ENCODE data around the gene LMO1.
A peak's percentile ranks its signal among the peaks of the same experiment; 100 is the strongest.

Gene LMO1

DNA sequence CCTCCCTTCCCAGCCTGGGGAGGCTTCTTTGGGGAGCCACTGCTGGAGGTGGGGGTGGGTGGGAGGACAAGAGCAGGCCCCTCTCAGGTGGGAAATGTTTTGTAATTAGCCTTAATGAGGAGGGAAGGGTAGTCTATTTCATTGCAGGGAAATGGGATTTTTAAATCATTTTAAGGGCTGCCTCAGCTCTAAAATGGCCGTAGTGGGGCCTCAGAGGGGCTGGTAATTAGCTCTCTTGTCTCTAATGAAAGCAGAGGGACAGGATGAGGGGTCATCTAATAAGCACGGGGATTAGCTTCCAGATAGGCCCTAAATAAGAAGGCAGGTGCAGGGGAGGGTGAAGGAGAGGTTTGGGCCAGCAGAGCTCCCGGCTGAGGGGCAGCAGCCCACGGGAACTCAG is 46.5 kb downstream of the LMO1 start:
- in situ Hi-C loops (cut with MboI; ENCODE audit: low sequenced_read_pairs, unreplicated experiment) = no loop called here
- DNase-seq (ENCODE audit: low spot score) = no peak
- TF ChIP-seq, protein P1, sequence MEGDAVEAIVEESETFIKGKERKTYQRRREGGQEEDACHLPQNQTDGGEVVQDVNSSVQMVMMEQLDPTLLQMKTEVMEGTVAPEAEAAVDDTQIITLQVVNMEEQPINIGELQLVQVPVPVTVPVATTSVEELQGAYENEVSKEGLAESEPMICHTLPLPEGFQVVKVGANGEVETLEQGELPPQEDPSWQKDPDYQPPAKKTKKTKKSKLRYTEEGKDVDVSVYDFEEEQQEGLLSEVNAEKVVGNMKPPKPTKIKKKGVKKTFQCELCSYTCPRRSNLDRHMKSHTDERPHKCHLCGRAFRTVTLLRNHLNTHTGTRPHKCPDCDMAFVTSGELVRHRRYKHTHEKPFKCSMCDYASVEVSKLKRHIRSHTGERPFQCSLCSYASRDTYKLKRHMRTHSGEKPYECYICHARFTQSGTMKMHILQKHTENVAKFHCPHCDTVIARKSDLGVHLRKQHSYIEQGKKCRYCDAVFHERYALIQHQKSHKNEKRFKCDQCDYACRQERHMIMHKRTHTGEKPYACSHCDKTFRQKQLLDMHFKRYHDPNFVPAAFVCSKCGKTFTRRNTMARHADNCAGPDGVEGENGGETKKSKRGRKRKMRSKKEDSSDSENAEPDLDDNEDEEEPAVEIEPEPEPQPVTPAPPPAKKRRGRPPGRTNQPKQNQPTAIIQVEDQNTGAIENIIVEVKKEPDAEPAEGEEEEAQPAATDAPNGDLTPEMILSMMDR (IDR thresholded peaks at IDR 0.05; ENCODE audit: borderline replicate concordance, control extremely low read depth, extremely low read depth, insufficient read depth, missing control alignments) = no peak

DNA sequence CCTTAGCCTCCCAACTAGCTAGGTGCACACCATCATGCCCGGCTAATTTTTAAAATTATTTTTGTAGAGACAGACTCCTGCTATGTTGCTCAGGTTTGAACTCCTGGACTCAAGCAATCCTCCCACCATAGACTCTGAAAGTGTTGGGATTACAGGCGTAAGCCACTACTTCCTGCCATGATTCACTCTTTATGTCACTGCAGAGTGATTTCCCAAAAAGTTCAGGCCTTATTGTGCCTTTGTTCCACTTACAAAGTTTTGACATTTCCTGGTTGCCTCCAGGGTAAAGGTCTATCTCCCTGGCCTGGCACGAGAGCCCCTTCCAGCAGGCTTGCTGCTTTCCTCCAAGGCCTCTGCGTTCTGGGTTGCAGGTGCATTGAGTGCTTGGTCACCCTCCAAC is 50.3 kb downstream of the LMO1 start:
- TF ChIP-seq, protein P1 (IDR thresholded peaks at IDR 0.05; ENCODE audit: borderline replicate concordance, control extremely low read depth, extremely low read depth, insufficient read depth, missing control alignments) = no peak
- in situ Hi-C loops (cut with MboI; ENCODE audit: low sequenced_read_pairs, unreplicated experiment) = no loop called here
- DNase-seq (ENCODE audit: low spot score) = no peak

DNA sequence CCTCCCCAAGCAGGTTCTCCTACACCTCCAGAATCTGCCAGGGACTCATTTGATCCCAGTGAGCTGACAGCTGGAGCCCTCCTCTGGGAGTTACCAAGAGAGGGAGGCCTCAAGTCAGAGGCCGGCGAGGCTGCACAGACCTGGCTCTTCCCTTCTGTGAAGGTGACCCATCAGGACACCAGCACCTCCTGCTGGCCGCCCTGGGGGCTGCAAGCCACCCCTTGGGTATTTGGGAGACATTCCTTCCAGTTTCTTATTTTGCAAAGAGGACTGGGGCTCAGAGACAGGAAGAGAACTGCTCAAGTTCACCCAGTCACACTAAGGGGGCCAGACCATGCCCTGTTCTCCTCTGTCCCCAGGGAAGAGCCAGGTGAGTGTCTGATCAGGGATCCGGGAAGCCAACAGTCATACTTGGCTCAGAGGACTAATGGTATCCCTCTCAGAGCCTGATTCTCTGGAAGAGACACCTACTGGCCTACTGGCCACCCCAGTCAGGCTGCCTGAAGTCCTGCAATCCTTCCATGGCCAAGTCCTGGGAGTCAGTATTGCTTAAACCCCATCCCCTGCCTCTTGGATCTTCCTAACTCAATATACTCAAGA is 54.4 kb downstream of the LMO1 start:
- DNase-seq (ENCODE audit: low spot score) = no peak
- TF ChIP-seq, protein P1 (IDR thresholded peaks at IDR 0.05; ENCODE audit: borderline replicate concordance, control extremely low read depth, extremely low read depth, insufficient read depth, missing control alignments) = peak; percentile 70
- in situ Hi-C loops (cut with MboI; ENCODE audit: low sequenced_read_pairs, unreplicated experiment) = no loop called here

DNA sequence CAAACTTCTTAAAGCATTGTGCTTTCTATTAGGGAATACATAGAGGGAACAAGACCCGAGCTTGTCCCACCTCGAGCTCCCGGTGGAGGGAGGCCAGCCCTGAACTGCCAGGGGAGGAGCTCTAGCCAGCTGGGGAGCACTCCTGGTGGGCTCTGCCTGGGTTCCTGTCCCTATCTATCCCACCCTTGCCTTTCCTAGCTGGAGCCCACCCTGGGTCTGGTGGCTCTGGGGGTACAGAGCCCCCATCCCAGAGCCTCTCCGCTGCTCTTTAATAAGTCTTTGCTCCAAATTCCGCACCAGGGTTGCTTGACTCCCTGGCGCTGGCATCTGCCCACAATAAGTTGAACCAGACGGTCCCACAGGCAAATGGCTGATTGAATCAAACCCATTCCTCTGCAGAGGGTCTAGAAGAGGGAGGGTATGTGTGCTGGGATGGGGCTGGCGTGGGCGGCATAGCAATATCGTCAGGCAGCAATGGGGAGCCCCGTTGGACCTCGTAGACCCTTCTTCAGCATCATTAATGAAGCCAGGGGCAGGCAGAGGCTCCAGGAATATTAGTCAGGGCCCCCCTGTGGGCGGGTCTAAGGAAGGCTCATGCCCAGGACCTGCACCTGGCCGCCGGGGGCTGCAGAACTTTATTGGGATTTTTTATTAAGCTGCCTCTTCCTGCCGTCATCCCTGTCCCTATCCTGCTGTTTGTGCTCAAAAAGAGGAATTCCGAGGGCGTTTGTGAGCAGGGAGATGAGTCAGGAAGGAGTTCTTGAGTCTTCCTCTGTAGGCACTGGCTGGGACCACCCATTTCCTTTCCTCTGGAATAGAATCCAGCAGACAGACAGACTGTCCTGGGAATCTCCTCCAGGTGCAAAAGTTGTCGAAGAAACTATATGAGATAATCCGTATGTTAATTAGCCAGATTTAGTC is 56.3 kb downstream of the LMO1 start:
- TF ChIP-seq, protein P1 (IDR thresholded peaks at IDR 0.05; ENCODE audit: borderline replicate concordance, control extremely low read depth, extremely low read depth, insufficient read depth, missing control alignments) = no peak
- DNase-seq (ENCODE audit: low spot score) = no peak
- in situ Hi-C loops (cut with MboI; ENCODE audit: low sequenced_read_pairs, unreplicated experiment) = no loop called here

DNA sequence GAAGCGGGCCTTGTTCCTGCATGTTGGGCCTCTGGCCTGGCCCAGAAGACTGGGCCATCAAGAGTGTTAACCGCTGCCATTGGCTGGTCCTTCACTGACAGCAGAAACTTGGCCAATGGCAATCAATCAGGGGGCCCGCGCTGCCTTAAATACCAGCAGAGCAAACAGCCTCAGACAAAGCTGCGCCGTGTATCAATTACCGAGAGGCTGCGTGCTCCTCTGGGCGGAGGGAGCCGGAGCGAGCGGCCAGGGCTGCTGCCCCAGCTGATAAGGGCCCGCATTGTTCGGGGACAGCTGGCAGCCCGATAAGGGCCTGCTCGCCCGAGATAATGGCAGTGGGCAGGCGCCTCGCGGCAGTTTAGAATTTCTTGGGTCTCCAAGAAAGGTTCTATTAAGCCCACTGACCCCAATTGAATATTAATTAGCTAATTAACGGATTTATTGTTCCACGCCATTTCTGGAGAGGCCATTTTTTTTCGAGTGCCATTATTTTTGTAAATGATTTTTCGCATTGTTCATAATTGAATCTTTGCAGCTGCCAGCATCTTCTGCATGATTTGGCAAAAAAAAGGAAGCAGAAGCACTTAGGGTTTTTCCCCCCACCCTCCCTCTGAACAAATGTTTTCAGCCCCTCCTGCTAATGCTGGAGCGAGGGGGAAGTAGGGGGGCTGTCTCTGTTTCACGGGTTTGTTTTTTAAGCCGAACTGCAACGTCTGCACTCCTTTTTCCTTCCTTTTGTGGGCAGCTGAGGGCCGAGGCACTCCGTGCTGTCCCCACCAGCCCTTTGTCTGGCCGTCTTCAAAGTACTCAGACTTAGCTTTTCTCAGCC is 57.2 kb downstream of the LMO1 start:
- in situ Hi-C loops (cut with MboI; ENCODE audit: low sequenced_read_pairs, unreplicated experiment) = no loop called here
- TF ChIP-seq, protein P1 (IDR thresholded peaks at IDR 0.05; ENCODE audit: borderline replicate concordance, control extremely low read depth, extremely low read depth, insufficient read depth, missing control alignments) = no peak
- no peak for DNase-seq (ENCODE audit: low spot score)

DNA sequence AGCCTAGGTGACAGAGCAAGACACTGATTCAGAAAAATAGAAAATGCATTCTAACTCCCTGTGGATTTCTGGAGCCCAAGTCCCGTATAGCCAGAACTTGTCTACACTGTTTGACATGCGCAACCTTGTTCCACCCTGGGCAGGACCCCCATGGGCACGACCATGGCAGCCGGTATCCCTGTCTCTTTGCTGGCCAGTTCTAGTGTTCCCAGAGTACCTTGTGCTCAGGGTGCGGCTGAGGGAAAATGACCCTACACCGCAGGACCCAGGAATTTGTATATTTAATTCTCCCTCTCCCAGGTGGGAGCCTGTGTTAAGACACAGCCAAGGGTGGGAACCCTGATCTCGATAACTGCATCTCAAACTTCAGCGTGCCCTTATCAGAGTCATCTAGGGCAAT is 58.1 kb downstream of the LMO1 start:
- in situ Hi-C loops (cut with MboI; ENCODE audit: low sequenced_read_pairs, unreplicated experiment) = no loop called here
- DNase-seq (ENCODE audit: low spot score) = no peak
- TF ChIP-seq, protein P1 (IDR thresholded peaks at IDR 0.05; ENCODE audit: borderline replicate concordance, control extremely low read depth, extremely low read depth, insufficient read depth, missing control alignments) = no peak
